ENCODE data around the gene MRPL50. TPM values are rescaled to one million over a fixed set of nuclear protein-coding genes. Genes with fewer than 3 reads are reported as not detected.

Gene MRPL50
- total RNA-seq (2014; rRNA removed; shearing (Covaris generic)) (5.8 and 11.5 TPM in 2 replicates), polyA plus RNA-seq (2016; fragmentation: Nextera tagmentation; extraction: Ambion mirVana) (18.0 and 19.3 TPM in 2 replicates)

GRCh38 chr9:101398068-101398929 lies at the start of gene MRPL50, which contains the start of gene ZNF189:
MRPL50 (minus strand) TSS chr9:101398618; CDS start chr9:101398592, 26 bp downstream.
ZNF189 (plus strand) TSS chr9:101398851; CDS start chr9:101399157, 306 bp downstream.
- DNase-seq = peak; percentile 100
- Histone ChIP-seq H2AFZ (peak within 1 kb of the TSS; percentile 92), H3K9ac (peak within 1 kb of the TSS; percentile 93), H3K9me3 (ENCODE audit: low read depth) (no peaks in the 10 kb centered on the region), H3F3A (ENCODE audit: insufficient read depth) (no peaks in the 10 kb centered on the region), H3K36me3 (ENCODE audit: low read depth) (peaks cover 39% of the 10 kb centered on the region), H3K79me2 (ENCODE audit: insufficient read depth) (peaks cover 96% of the 10 kb centered on the region), H3K4me1 (ENCODE audit: insufficient read depth) (peaks cover 13% of the 10 kb centered on the region), H3K27ac (peak within 1 kb of the TSS; percentile 72), H3K4me2 (ENCODE audit: unreplicated experiment) (peak within 1 kb of the TSS; percentile 97), H3K27me3 (replicated peaks; ENCODE audit: insufficient read depth) (no peaks in the 10 kb centered on the region), H3K4me3 (peak within 1 kb of the TSS; percentile 96), H4K20me1 (ENCODE audit: insufficient read depth) (no peaks in the 10 kb centered on the region), H3K9me2 (ENCODE audit: insufficient read depth) (no peaks in the 10 kb centered on the region)
- in situ Hi-C loops (cut with MboI) = no loop called here
- 0 to 1% methylated on average over 44 of the region's 44 CpGs for WGBS, 2 experiments (ENCODE audit: low coverage in 1 of 2, low lambda C conversion rate in 2 of 2, missing lambda C conversion rate in 2 of 2)
- no peak for TF ChIP-seq EZH2phosphoT487 (IDR thresholded peaks at IDR 0.05; ENCODE audit: insufficient read depth, low read depth)
- TF ChIP-seq EZH2 (IDR thresholded peaks at IDR 0.05; ENCODE audit: insufficient read depth, poor library complexity, severe bottlenecking) = no peak

- Histone ChIP-seq H3K9me2 (ENCODE audit: insufficient read depth) (no peaks in the 10 kb centered on the region), H3K27ac (no peak overlapping the region), H3F3A (ENCODE audit: insufficient read depth) (no peaks in the 10 kb centered on the region), H3K9me3 (ENCODE audit: low read depth) (no peaks in the 10 kb centered on the region), H3K36me3 (ENCODE audit: low read depth) (no peaks in the 10 kb centered on the region), H3K4me1 (ENCODE audit: insufficient read depth) (no peaks in the 10 kb centered on the region), H3K27me3 (replicated peaks; ENCODE audit: insufficient read depth) (0 out of 2 replicates have a peak, but pooled peaks cover 7% of the 10 kb centered on the region), H3K79me2 (ENCODE audit: insufficient read depth) (no peaks in the 10 kb centered on the region), H3K4me2 (ENCODE audit: unreplicated experiment) (no peak overlapping the region), H3K4me3 (no peak overlapping the region), H4K20me1 (ENCODE audit: insufficient read depth) (no peaks in the 10 kb centered on the region), H2AFZ (no peak overlapping the region), H3K9ac (no peak overlapping the region)
- TF ChIP-seq EZH2phosphoT487 (IDR thresholded peaks at IDR 0.05; ENCODE audit: insufficient read depth, low read depth) (no peak), EZH2 (IDR thresholded peaks at IDR 0.05; ENCODE audit: insufficient read depth, poor library complexity, severe bottlenecking) (no peak)
- DNase-seq = no peak
- in situ Hi-C loops (cut with MboI) = no loop called here
Observed at GRCh38 chr9:101446732-101447131, 48.3 kb upstream of the MRPL50 start.

DNA sequence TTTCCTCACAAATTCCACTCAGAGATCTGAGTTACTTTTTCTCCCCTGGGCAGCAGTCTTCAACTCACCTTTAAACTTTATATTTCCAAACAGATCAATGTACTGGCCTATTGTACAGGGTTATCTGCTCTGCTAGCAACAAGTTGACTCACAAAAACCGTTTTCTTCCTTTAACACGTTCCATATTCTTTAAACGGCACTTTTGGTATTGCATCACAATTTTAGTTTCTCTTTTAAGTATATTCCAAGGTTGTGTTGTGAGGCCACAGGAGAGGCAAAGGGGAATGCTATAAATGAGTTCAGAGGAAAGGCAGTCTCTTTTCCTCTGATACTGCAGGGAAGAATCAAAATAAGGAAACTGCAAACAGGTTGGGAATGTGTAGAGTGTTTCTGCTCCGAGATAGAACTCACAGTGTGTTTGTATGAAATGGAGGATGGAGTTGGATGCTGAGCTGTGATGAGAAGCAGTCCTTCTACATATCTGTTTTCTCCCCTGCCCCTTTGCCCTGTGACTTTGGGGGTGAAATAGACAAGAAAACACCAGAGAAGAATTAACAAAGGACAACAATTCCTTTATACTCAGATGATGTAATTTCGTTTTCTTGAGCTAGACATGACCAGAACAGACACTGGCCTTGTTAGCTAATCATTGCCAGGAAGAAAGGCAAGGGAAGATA lies 47.1 kb upstream of the MRPL50 start:
- in situ Hi-C loops (cut with MboI) = no loop called here
- H4K20me1 ChIP-seq (ENCODE audit: insufficient read depth) = no peaks in the 10 kb centered on the region
- peak overlapping the region; percentile 23 for H3K9ac ChIP-seq
- no peaks in the 10 kb centered on the region for H3K4me1 ChIP-seq (ENCODE audit: insufficient read depth)
- 0 out of 2 replicates have a peak, but pooled peaks cover 9% of the 10 kb centered on the region for H3K27me3 ChIP-seq (replicated peaks; ENCODE audit: insufficient read depth)
- H3K27ac ChIP-seq = peak overlapping the region; percentile 25
- H3K9me3 ChIP-seq (ENCODE audit: low read depth) = no peaks in the 10 kb centered on the region
- no peaks in the 10 kb centered on the region for H3K79me2 ChIP-seq (ENCODE audit: insufficient read depth)
- H3K4me2 ChIP-seq (ENCODE audit: unreplicated experiment) = peak overlapping the region; percentile 74
- no peaks in the 10 kb centered on the region for H3K36me3 ChIP-seq (ENCODE audit: low read depth)
- H3K4me3 ChIP-seq = peak overlapping the region; percentile 58
- WGBS, 2 experiments (ENCODE audit: low coverage in 1 of 2, low lambda C conversion rate in 2 of 2, missing lambda C conversion rate in 2 of 2) = 23 to 35% methylated on average over 5 of the region's 5 CpGs
- no peaks in the 10 kb centered on the region for H3K9me2 ChIP-seq (ENCODE audit: insufficient read depth)
- peak; percentile 57 for DNase-seq
- peak overlapping the region; percentile 71 for H2AFZ ChIP-seq
- no peaks in the 10 kb centered on the region for H3F3A ChIP-seq (ENCODE audit: insufficient read depth)
- no peak for TF ChIP-seq EZH2 (IDR thresholded peaks at IDR 0.05; ENCODE audit: insufficient read depth, poor library complexity, severe bottlenecking)
- TF ChIP-seq EZH2phosphoT487 (IDR thresholded peaks at IDR 0.05; ENCODE audit: insufficient read depth, low read depth) = no peak

GRCh38 chr9:101443364-101443771 lies 45.0 kb upstream of the MRPL50 start:
- Histone ChIP-seq H3K9ac (no peak overlapping the region), H3K4me3 (no peak overlapping the region), H3K4me2 (ENCODE audit: unreplicated experiment) (no peak overlapping the region), H3K36me3 (ENCODE audit: low read depth) (no peaks in the 10 kb centered on the region), H3K27ac (no peak overlapping the region), H4K20me1 (ENCODE audit: insufficient read depth) (no peaks in the 10 kb centered on the region), H3K9me2 (ENCODE audit: insufficient read depth) (no peaks in the 10 kb centered on the region), H3K27me3 (replicated peaks; ENCODE audit: insufficient read depth) (0 out of 2 replicates have a peak, but pooled peaks cover 4% of the 10 kb centered on the region), H3F3A (ENCODE audit: insufficient read depth) (no peaks in the 10 kb centered on the region), H3K9me3 (ENCODE audit: low read depth) (no peaks in the 10 kb centered on the region), H3K79me2 (ENCODE audit: insufficient read depth) (no peaks in the 10 kb centered on the region), H3K4me1 (ENCODE audit: insufficient read depth) (no peaks in the 10 kb centered on the region), H2AFZ (no peak overlapping the region)
- in situ Hi-C loops (cut with MboI) = no loop called here
- no peak for DNase-seq
- TF ChIP-seq EZH2phosphoT487 (IDR thresholded peaks at IDR 0.05; ENCODE audit: insufficient read depth, low read depth) (no peak), EZH2 (IDR thresholded peaks at IDR 0.05; ENCODE audit: insufficient read depth, poor library complexity, severe bottlenecking) (no peak)
- WGBS, 2 experiments (ENCODE audit: low coverage in 1 of 2, low lambda C conversion rate in 2 of 2, missing lambda C conversion rate in 2 of 2) = 25 to 27% methylated on average over 9 of the region's 9 CpGs

Measured in GM23248 (cell line).